CD4-positive, alpha-beta T cell (primary cell): ENCODE results near the gene SETD3. TPM values are rescaled to one million over a fixed set of nuclear protein-coding genes. Genes with fewer than 3 reads are reported as not detected.

Experiments used
- ATAC-seq: fragments of 200-7000 bp; cut with Tn5 transposase; one replicate; pipeline ENCODE4 v1.10.0; 2022; ENCODE audit warnings: mild to moderate bottlenecking; ENCODE audit not compliant: poor library complexity
- CTCF ChIA-PET: fragments of 350-600 bp; sonication (Branson Sonifier 250); formaldehyde crosslinking; loops from one replicate; lab custom pipeline; 2021; ENCODE audit warnings: antibody characterized with exemption, inconsistent platforms; lab: Charles Lee
- POLR2A ChIA-PET: fragments of 350-600 bp; sonication (Branson Sonifier 250); formaldehyde crosslinking; loops from one replicate; lab custom pipeline; 2021; ENCODE audit warnings: antibody characterized with exemption, inconsistent platforms; lab: Charles Lee
- DNase-seq, 14 experiments: peaks; one replicate each; pipeline ENCODE4 v3.0.0-alpha.2; 2013 to 2020; ENCODE audit warnings: mixed read lengths in 2 of 14
- H3K27ac ChIP-seq, 2 donors: one replicate each; pipeline versions ENCODE4 v1.5.1 to v1.7.0; 2013; ENCODE audit warnings: low read length in 2 of 2, low read depth in 1 of 2, mild to moderate bottlenecking in 1 of 2
- H3K27me3 ChIP-seq, 2 experiments: 1 replicate in 1 of 2; 2 replicates in 1 of 2; pipeline versions ENCODE4 v1.6.1 to v1.7.0; 2013; ENCODE audit warnings: low read length in 2 of 2, control low read depth in 1 of 2, mild to moderate bottlenecking in 1 of 2, moderate library complexity in 1 of 2; ENCODE audit not compliant: insufficient read depth in 2 of 2, control insufficient read depth in 1 of 2
- H3K36me3 ChIP-seq: one replicate; pipeline ENCODE4 v1.6.1; 2013; ENCODE audit warnings: low read length, control low read depth; ENCODE audit not compliant: insufficient read depth
- H3K4me1 ChIP-seq: one replicate; pipeline ENCODE4 v1.6.1; 2013; ENCODE audit warnings: low read length, control low read depth; ENCODE audit not compliant: insufficient read depth
- H3K4me3 ChIP-seq: one replicate; pipeline ENCODE4 v1.5.1; 2013; ENCODE audit warnings: mild to moderate bottlenecking, low read length, moderate library complexity
- H3K9me3 ChIP-seq, 2 experiments: 1 replicate in 1 of 2; 2 replicates in 1 of 2; pipeline versions ENCODE4 v1.6.1 to v1.7.0; 2013; ENCODE audit warnings: low read length in 2 of 2, mild to moderate bottlenecking in 2 of 2, control low read depth in 1 of 2, moderate library complexity in 1 of 2; ENCODE audit not compliant: control insufficient read depth in 1 of 2, insufficient read depth in 1 of 2
- H3K27ac Mint-ChIP-seq: one replicate; pipeline ENCODE4 v1.8.0; 2020; ENCODE audit warnings: mixed read lengths
- H3K27me3 Mint-ChIP-seq: one replicate; pipeline ENCODE4 v1.8.0; 2021; ENCODE audit warnings: mixed read lengths
- H3K36me3 Mint-ChIP-seq: one replicate; pipeline ENCODE4 v1.8.0; 2021; ENCODE audit warnings: low read depth, mixed read lengths
- H3K4me1 Mint-ChIP-seq: one replicate; pipeline ENCODE4 v1.8.0; 2021; ENCODE audit warnings: low read depth, mixed read lengths
- H3K4me3 Mint-ChIP-seq: one replicate; pipeline ENCODE4 v1.8.0; 2020; ENCODE audit warnings: mild to moderate bottlenecking, mixed read lengths
- H3K9me3 Mint-ChIP-seq: one replicate; pipeline ENCODE4 v1.8.0; 2020; ENCODE audit warnings: mixed read lengths
- CTCF ChIP-seq: fragments of 200-600 bp; IDR thresholded peaks from one replicate; pipeline ENCODE4 v1.8.0; 2022; ENCODE audit warnings: antibody characterized with exemption, mild to moderate bottlenecking
- intact Hi-C, 2 experiments: fragments of 100-400 bp; cut with DNase I in 1 of 2; cut with micrococcal nuclease in 1 of 2; formaldehyde crosslinking; loops; one replicate each; pipeline versions ENCODE4 v1.15.1 to v1.9.0; 2023 to 2025; cut with DNase I, micrococcal nuclease
- total RNA-seq, 174 experiments: library from RNA in 2 of 174; stranded (reverse) in 2 of 174; gene quantifications; one replicate each; pipeline ENCODE4 v1.2.3 and lab custom pipeline; 2021 to 2026

SETD3 gene
- total RNA-seq, 2 experiments from 2014 or later: 46.1 to 51.4 TPM

GRCh38 chr14:99422228-99423010 is 58.2 kb downstream of the SETD3 start:
- no peak overlapping the region for H3K27ac ChIP-seq
- no peaks in the 10 kb centered on the region for H3K27me3 ChIP-seq
- intact Hi-C loops: no loop called here
- TF ChIP-seq CTCF: no peak
- H3K4me1 ChIP-seq: no peaks in the 10 kb centered on the region
- H3K9me3 ChIP-seq: no peaks in the 10 kb centered on the region
- H3K4me3 ChIP-seq: no peak overlapping the region
- Mint-ChIP-seq H3K4me3 (no peak overlapping the region), H3K27ac (no peak overlapping the region), H3K27me3 (no peaks in the 10 kb centered on the region), H3K4me1 (peaks cover 20% of the 10 kb centered on the region), H3K36me3 (peaks cover 25% of the 10 kb centered on the region), H3K9me3 (no peaks in the 10 kb centered on the region)
- ATAC-seq (no peak), DNase-seq (no peak)
- H3K36me3 ChIP-seq: peaks cover 14% of the 10 kb centered on the region
- POLR2A ChIA-PET: no interaction called here
- CTCF ChIA-PET: no interaction called here

GRCh38 chr14:99420711-99421110 is 59.9 kb downstream of the SETD3 start:
- H3K27ac ChIP-seq: no peak overlapping the region
- H3K9me3 ChIP-seq: no peaks in the 10 kb centered on the region
- no peak overlapping the region for H3K4me3 Mint-ChIP-seq
- no peaks in the 10 kb centered on the region for H3K9me3 Mint-ChIP-seq
- intact Hi-C loops: no loop called here
- no peak for TF ChIP-seq CTCF
- H3K27me3 ChIP-seq: no peaks in the 10 kb centered on the region
- H3K27ac Mint-ChIP-seq: peak overlapping the region; percentile 53
- peaks cover 16% of the 10 kb centered on the region for H3K4me1 Mint-ChIP-seq
- ChIA-PET CTCF (no interaction called here), POLR2A (no interaction called here)
- ATAC-seq (no peak), DNase-seq (no peak)
- H3K4me1 ChIP-seq: no peaks in the 10 kb centered on the region
- H3K27me3 Mint-ChIP-seq: no peaks in the 10 kb centered on the region
- no peak overlapping the region for H3K4me3 ChIP-seq
- H3K36me3 Mint-ChIP-seq: peaks cover 15% of the 10 kb centered on the region
- H3K36me3 ChIP-seq: peaks cover 7% of the 10 kb centered on the region

- H3K36me3 ChIP-seq: peaks cover 6% of the 10 kb centered on the region
- no peak for TF ChIP-seq CTCF
- no peak for DNase-seq
- no peaks in the 10 kb centered on the region for H3K27me3 ChIP-seq
- intact Hi-C loops: no loop called here
- CTCF ChIA-PET: no interaction called here
- no peaks in the 10 kb centered on the region for H3K9me3 Mint-ChIP-seq
- no peak overlapping the region for H3K4me3 Mint-ChIP-seq
- peak overlapping the region; percentile 28 for H3K27ac Mint-ChIP-seq
- POLR2A ChIA-PET: no interaction called here
- peaks cover 15% of the 10 kb centered on the region for H3K4me1 Mint-ChIP-seq
- peaks cover 16% of the 10 kb centered on the region for H3K36me3 Mint-ChIP-seq
- no peak overlapping the region for H3K27ac ChIP-seq
- H3K4me3 ChIP-seq: no peak overlapping the region
- H3K4me1 ChIP-seq: no peaks in the 10 kb centered on the region
- no peak for ATAC-seq
- H3K9me3 ChIP-seq: no peaks in the 10 kb centered on the region
- no peaks in the 10 kb centered on the region for H3K27me3 Mint-ChIP-seq
Observed at GRCh38 chr14:99419905-99420304, 60.8 kb downstream of the SETD3 start.
